C4-2B (cell line): ENCODE results near the gene ZFP28.

Experiments
- H3K27ac ChIP-seq: fragments of 450-650 bp; 2 replicates; pipeline ENCODE4 v1.5.1; 2017
- ZFX ChIP-seq: fragments of 450-650 bp; IDR thresholded peaks from 2 replicates; pipeline ENCODE4 v1.6.1; 2017
- TF ChIP-seq, protein P1 (sequence below): fragments of 450-650 bp; conservative IDR thresholded peaks from 2 replicates; pipeline ENCODE4 v1.5.1; 2017; ENCODE audit warnings: mild to moderate bottlenecking

ZFP28 gene

DNA sequence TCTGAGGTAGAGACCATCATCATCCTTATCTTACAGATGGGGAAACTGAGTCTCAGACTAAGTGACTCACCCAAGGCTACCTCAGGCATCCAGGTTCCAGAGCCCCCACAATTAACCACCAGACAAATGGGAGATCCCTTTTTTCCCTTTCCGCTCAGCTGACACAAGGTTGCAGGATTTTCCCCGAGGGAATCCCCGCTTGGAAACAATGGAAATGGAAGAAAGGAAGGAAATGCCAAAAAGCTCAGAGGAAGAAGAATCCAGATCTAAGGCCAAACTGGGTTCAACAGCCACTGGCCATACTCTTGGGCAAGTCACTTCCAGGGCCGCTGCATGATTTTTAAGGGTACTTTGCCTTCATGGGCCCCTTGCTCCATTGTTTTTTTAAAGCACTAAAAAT is 57.9 kb downstream of the ZFP28 start:
- no peak overlapping the region for H3K27ac ChIP-seq
- TF ChIP-seq, protein P1, sequence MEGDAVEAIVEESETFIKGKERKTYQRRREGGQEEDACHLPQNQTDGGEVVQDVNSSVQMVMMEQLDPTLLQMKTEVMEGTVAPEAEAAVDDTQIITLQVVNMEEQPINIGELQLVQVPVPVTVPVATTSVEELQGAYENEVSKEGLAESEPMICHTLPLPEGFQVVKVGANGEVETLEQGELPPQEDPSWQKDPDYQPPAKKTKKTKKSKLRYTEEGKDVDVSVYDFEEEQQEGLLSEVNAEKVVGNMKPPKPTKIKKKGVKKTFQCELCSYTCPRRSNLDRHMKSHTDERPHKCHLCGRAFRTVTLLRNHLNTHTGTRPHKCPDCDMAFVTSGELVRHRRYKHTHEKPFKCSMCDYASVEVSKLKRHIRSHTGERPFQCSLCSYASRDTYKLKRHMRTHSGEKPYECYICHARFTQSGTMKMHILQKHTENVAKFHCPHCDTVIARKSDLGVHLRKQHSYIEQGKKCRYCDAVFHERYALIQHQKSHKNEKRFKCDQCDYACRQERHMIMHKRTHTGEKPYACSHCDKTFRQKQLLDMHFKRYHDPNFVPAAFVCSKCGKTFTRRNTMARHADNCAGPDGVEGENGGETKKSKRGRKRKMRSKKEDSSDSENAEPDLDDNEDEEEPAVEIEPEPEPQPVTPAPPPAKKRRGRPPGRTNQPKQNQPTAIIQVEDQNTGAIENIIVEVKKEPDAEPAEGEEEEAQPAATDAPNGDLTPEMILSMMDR: no peak
- TF ChIP-seq ZFX: no peak

DNA sequence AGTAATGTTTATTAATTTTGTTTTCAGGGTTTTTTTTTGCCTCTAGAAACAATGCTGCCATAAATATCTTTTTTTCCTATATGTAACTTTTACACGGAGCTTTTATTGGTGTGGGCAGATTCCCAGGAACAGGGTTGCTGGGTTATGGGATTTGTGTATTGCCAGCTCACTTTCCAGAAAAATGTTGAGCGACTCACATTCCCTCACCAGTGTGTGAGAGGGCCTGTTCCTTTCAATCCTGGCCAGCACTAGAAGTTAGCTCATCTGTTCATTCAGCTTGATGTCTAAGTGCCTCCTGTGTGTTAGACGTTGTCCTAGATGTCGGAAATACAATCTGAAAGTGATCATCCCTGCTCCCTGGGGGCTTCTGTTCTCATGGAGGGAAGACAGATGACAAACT is 58.9 kb downstream of the ZFP28 start:
- TF ChIP-seq, protein P1: no peak
- no peak for TF ChIP-seq ZFX
- no peak overlapping the region for H3K27ac ChIP-seq

DNA sequence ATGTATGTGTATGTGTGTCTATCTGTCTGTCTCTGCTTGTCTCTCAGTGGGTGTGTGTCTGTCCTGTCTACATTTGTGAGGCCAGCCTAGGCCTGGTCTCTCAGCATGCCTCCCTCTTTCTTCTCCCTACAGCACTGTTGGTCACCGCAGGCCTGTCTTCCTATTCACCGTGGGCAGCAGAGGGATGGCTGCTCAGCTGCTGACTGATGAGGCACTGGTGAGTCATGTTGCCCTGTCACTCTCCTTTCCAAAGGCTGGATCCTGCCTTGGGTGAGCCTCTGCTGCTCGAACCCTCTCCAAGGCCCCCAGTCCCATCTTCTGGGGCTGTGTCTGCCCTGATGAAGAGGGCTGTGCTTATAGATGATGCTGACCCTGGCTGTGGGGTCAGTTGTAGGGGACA is 62.6 kb downstream of the ZFP28 start:
- H3K27ac ChIP-seq: no peak overlapping the region
- TF ChIP-seq ZFX: no peak
- TF ChIP-seq, protein P1: no peak

DNA sequence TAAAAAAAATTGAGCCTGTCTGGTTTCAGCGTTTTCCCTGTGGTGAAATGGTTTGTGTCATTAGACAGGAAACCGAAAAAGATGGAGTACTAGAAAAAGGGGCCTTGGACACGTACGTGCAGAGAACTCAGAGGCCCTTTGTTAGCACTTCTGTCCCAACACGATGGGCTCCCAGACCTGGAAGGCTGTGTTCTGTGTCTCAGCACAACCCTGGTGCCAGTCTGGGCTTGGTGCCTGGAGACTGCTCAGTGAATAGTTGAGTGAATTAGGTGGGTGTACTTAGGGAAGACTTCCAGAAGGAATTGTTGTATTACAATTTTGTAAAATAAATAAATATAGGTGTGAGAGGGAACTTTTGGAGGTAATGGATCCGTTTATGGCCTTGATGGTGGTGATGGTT is 65.1 kb downstream of the ZFP28 start:
- no peak overlapping the region for H3K27ac ChIP-seq
- no peak for TF ChIP-seq ZFX
- TF ChIP-seq, protein P1: no peak
